NCI-H345 treated with DMSO at 0.1 percent for 48 hours (cell line): ENCODE results near the gene CMTR2.
"Not testable (repeated sequence)": the region's sequence is repeated elsewhere in the genome, so short reads cannot be mapped to it uniquely, and the experiment has no call there.

Source experiments
- DNase-seq: peaks from one replicate; lab custom pipeline; 2025; ENCODE audit not compliant: unreplicated experiment; lab: John Stamatoyannopoulos, UW

CMTR2 gene

GRCh38 chr16:71288890-71289731 is at the start of gene CMTR2:
Gene CMTR2 (minus strand): TSS chr16:71289402. CDS start chr16:71285920, 3,482 bp downstream.
- peak; percentile 90 for DNase-seq

- DNase-seq = no peak
These were observed 49.4 kb upstream of the CMTR2 start for GRCh38 chr16:71338632-71339031.

- no peak for DNase-seq
These were observed 49.0 kb upstream of the CMTR2 start for GRCh38 chr16:71338193-71338592.

- DNase-seq = no peak
These were observed 48.4 kb upstream of the CMTR2 start for GRCh38 chr16:71337631-71338030.

- no peak for DNase-seq
These were observed 38.9 kb upstream of the CMTR2 start for GRCh38 chr16:71328151-71328550.

- no peak for DNase-seq
These were observed 38.5 kb upstream of the CMTR2 start for GRCh38 chr16:71327720-71328119.

- DNase-seq = no peak
These were observed 30.8 kb upstream of the CMTR2 start for GRCh38 chr16:71319999-71320398.

GRCh38 chr16:71315269-71315668 is 26.1 kb upstream of the CMTR2 start:
- no peak for DNase-seq

- not testable (repeated sequence) for DNase-seq
These were observed 24.4 kb upstream of the CMTR2 start for GRCh38 chr16:71313591-71313990.

- DNase-seq = peak; percentile 6
These were observed 22.5 kb upstream of the CMTR2 start for GRCh38 chr16:71311553-71312158.

- DNase-seq = no peak
These were observed 14.7 kb upstream of the CMTR2 start for GRCh38 chr16:71303938-71304337.

- DNase-seq = no peak
These were observed 8.1 kb upstream of the CMTR2 start for GRCh38 chr16:71297341-71297634.

- no peak for DNase-seq
These were observed 7.6 kb upstream of the CMTR2 start for GRCh38 chr16:71296584-71297340.

- no peak for DNase-seq
These were observed 6.7 kb upstream of the CMTR2 start for GRCh38 chr16:71295950-71296349.

GRCh38 chr16:71293919-71294318 is 4.7 kb upstream of the CMTR2 start:
- DNase-seq = no peak

- DNase-seq = not testable (repeated sequence)
These were observed 2.9 kb upstream of the CMTR2 start for GRCh38 chr16:71292095-71292494.

- DNase-seq = no peak
These were observed 495 bp upstream of the CMTR2 start for GRCh38 chr16:71289732-71290062.

GRCh38 chr16:71288570-71288889 is 672 bp downstream of the CMTR2 start:
- DNase-seq = no peak

GRCh38 chr16:71287911-71288310 is 1.3 kb downstream of the CMTR2 start:
- DNase-seq = no peak

GRCh38 chr16:71287454-71287853 is 1.7 kb downstream of the CMTR2 start:
- DNase-seq = no peak

- no peak for DNase-seq
These were observed 5.6 kb downstream of the CMTR2 start for GRCh38 chr16:71283612-71284011.

- no peak for DNase-seq
These were observed 6.3 kb downstream of the CMTR2 start for GRCh38 chr16:71282943-71283342.
